NCI-H1105 treated with DMSO at 0.1 percent for 48 hours (cell line): Measurements from ENCODE around the gene TBXA2R.
"Not testable (repeated sequence)": the region's sequence is repeated elsewhere in the genome, so short reads cannot be mapped to it uniquely, and the experiment has no call there.

Source experiments
- DNase-seq: peaks from one replicate; lab custom pipeline; 2025; lab: John Stamatoyannopoulos, UW

The TBXA2R gene

GRCh38 chr19:3577723-3578344 lies 28.8 kb downstream of the TBXA2R start:
- DNase-seq, result no peak

GRCh38 chr19:3576696-3577443 lies 29.8 kb downstream of the TBXA2R start:
- no peak for DNase-seq

- no peak for DNase-seq
Measured at GRCh38 chr19:3575949-3576673, 30.6 kb downstream of the TBXA2R start.

GRCh38 chr19:3575260-3575741 lies 31.4 kb downstream of the TBXA2R start:
- no peak for DNase-seq

GRCh38 chr19:3573858-3574637 lies 32.6 kb downstream of the TBXA2R start:
- peak; percentile 25 for DNase-seq

- DNase-seq, result no peak
Measured at GRCh38 chr19:3573162-3573857, 33.4 kb downstream of the TBXA2R start.

GRCh38 chr19:3572855-3573161 lies 33.9 kb downstream of the TBXA2R start, which contains the start of gene HMG20B:
TSS of gene HMG20B (plus strand) at chr19:3572944. CDS start at chr19:3573310, 366 bp downstream.
- no peak for DNase-seq

- DNase-seq, result peak; percentile 99
Measured at GRCh38 chr19:3572132-3572854, 34.4 kb downstream of the TBXA2R start.

GRCh38 chr19:3570606-3571011 lies 36.1 kb downstream of the TBXA2R start:
- DNase-seq, result no peak

GRCh38 chr19:3570042-3570441 lies 36.6 kb downstream of the TBXA2R start:
- DNase-seq, result not testable (repeated sequence)

- DNase-seq, result no peak
Measured at GRCh38 chr19:3565139-3565538, 41.5 kb downstream of the TBXA2R start.

- no peak for DNase-seq
Measured at GRCh38 chr19:3563709-3564524, 42.8 kb downstream of the TBXA2R start.

- DNase-seq, result peak; percentile 86
Measured at GRCh38 chr19:3557461-3558248, 49.0 kb downstream of the TBXA2R start, which contains the start of gene MFSD12. TSS of gene MFSD12 (minus strand) at chr19:3557586. CDS start at chr19:3557403, 183 bp downstream.

- no peak for DNase-seq
Measured at GRCh38 chr19:3556978-3557460, 49.7 kb downstream of the TBXA2R start.

- DNase-seq, result no peak
Measured at GRCh38 chr19:3556423-3556977, 50.2 kb downstream of the TBXA2R start.

- no peak for DNase-seq
Measured at GRCh38 chr19:3555653-3556422, 50.8 kb downstream of the TBXA2R start.

GRCh38 chr19:3554254-3555083 lies 52.2 kb downstream of the TBXA2R start:
- DNase-seq, result no peak
